GM21619 (cell line): ENCODE results near the gene TMEM63C.

Experiments used
- ATAC-seq: cut with Tn5 transposase; IDR thresholded peaks from one replicate; pipeline ENCODE4 v1.9.1; 2021; ENCODE audit not compliant: unreplicated experiment

Gene TMEM63C

GRCh38 chr14:77253333-77254190 lies 72.0 kb downstream of the TMEM63C start:
- no peak for ATAC-seq

GRCh38 chr14:77256694-77257093 lies 75.1 kb downstream of the TMEM63C start:
- ATAC-seq, result no peak

GRCh38 chr14:77257700-77258099 lies 76.1 kb downstream of the TMEM63C start:
- ATAC-seq, result no peak

GRCh38 chr14:77258566-77258965 lies 77.0 kb downstream of the TMEM63C start:
- ATAC-seq, result no peak

- no peak for ATAC-seq
Measured at GRCh38 chr14:77259025-77259715, 77.6 kb downstream of the TMEM63C start.

GRCh38 chr14:77260199-77260598 lies 78.6 kb downstream of the TMEM63C start:
- ATAC-seq, result no peak

- ATAC-seq, result no peak
Measured at GRCh38 chr14:77260631-77261030, 79.0 kb downstream of the TMEM63C start.

- no peak for ATAC-seq
Measured at GRCh38 chr14:77264466-77265186, 83.0 kb downstream of the TMEM63C start.

GRCh38 chr14:77265187-77265515 lies 83.6 kb downstream of the TMEM63C start:
- ATAC-seq, result no peak

GRCh38 chr14:77265561-77266335 lies 84.2 kb downstream of the TMEM63C start:
- no peak for ATAC-seq

- no peak for ATAC-seq
Measured at GRCh38 chr14:77266336-77266735, 84.7 kb downstream of the TMEM63C start.

GRCh38 chr14:77267937-77268699 lies 86.5 kb downstream of the TMEM63C start:
- no peak for ATAC-seq

- ATAC-seq, result no peak
Measured at GRCh38 chr14:77268989-77269600, 87.5 kb downstream of the TMEM63C start.

- ATAC-seq, result no peak
Measured at GRCh38 chr14:77270361-77271112, 88.9 kb downstream of the TMEM63C start.

- no peak for ATAC-seq
Measured at GRCh38 chr14:77271113-77271710, 89.6 kb downstream of the TMEM63C start, which contains the start of gene NGB. Gene NGB (minus strand): TSS chr14:77271206. CDS start chr14:77270937, 269 bp downstream.

- ATAC-seq, result no peak
Measured at GRCh38 chr14:77272261-77272660, 90.7 kb downstream of the TMEM63C start.

- no peak for ATAC-seq
Measured at GRCh38 chr14:77273796-77274195, 92.2 kb downstream of the TMEM63C start.

- ATAC-seq, result no peak
Measured at GRCh38 chr14:77275041-77275580, 93.5 kb downstream of the TMEM63C start.
